Neural cell (in vitro differentiated cells): ENCODE data around the gene MOSMO.

Source experiments
- EZH2 ChIP-seq: fragments of 200-600, 300-800 bp; shearing (Covaris generic), sonication (generic); IDR thresholded peaks from 2 replicates; pipeline ENCODE4 v1.6.1; 2014; ENCODE audit warnings: antibody characterized with exemption, low read length, borderline replicate concordance, mild to moderate bottlenecking; ENCODE audit not compliant: insufficient read depth, poor library complexity, severe bottlenecking
- POLR2AphosphoS5 ChIP-seq: IDR thresholded peaks from 2 replicates; pipeline ENCODE4 v1.6.1; 2012

GRCh38 chr16:22109258-22109898 lies 101.5 kb downstream of the MOSMO start:
- TF ChIP-seq POLR2AphosphoS5 (no peak), EZH2 (no peak)
